ENCODE results near the gene CLIC1.

CLIC1 gene

DNA sequence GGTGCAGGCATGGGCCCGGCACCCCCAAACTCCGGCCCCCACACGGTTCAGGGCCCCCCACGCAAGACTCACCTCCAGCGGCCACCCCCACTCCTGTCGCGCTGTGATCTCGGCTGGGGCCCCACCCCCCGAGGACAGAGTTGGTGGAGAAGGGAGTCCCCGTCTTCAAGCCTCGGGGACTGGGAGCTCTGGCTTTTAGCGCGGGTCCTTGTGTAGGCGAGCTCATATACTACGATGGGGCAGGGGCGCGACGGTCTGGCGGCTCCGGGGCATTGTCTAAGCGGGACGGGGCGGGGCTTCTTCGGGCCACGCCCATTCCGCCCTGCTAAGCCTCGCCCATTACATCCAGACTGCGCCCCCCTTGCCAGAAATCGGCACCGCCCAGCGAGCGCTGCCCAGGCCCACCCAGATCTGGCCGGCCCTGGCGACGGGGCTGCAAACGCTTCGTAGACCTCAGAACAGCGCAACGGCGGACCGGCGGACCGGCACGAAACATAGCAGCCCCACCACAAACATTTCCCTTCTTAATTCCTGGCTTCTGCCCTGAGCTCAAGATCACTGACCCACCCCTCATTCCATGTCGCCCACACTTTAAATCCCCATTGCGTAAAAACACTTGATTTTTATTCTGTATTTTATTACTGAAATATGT is 6.2 kb downstream of the CLIC1 start:
- FAIRE-seq: no peak
- no peak for TF ChIP-seq CTCF (IDR thresholded peaks at IDR 0.05; ENCODE audit: insufficient read depth, missing control alignments)
- DNase-seq (ENCODE audit: insufficient read length, low spot score): no peak

GRCh38 chr6:31729515-31729978 is 6.8 kb downstream of the CLIC1 start:
- TF ChIP-seq CTCF (IDR thresholded peaks at IDR 0.05; ENCODE audit: insufficient read depth, missing control alignments): peak; percentile 75
- peak; percentile 79 for DNase-seq (ENCODE audit: insufficient read length, low spot score)
- no peak for FAIRE-seq

DNA sequence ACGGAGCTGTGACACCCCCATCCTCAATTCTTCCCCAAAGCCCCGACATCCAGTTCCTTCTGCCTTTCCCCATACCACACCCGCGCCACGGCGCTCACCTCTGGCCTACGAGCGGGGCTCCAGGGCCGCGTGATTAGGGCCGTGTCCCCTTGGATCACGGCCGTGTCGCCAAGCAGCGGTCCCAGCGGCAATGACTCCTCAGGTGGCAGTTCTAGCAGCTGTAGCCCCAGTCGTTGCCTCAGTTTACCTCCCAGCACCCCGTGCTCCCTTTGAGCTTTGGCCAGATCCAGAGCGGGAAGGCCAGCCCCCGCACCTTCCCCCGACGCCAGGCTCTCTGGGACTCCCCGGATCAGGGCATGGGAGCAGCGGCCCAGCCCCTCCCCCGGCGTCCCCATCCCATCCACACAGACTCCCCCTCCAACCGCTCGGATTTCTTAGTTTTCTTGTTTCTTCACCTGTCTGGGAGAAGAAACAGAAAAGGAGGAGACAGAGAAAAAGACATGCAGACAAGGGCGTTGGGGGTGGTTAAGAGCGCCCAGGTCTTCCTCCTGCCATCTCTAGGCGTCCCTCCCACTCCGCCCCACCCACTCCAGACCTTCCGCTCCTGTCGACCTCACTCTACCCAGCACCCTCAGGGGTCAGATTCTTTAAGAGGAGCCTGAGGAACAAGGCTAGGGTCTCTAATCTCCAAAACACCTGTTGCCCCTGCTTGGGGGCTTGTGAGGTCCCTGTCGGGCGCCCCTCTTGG is 7.4 kb downstream of the CLIC1 start, which contains the start of gene DDAH2:
Gene DDAH2 (minus strand): TSS at position 533 of the 748 bp plus-strand sequence. CDS start 138 bp downstream, at position 395.
- TF ChIP-seq CTCF (IDR thresholded peaks at IDR 0.05; ENCODE audit: insufficient read depth, missing control alignments): no peak
- FAIRE-seq (no peak), DNase-seq (ENCODE audit: insufficient read length, low spot score) (no peak)

- no peak for FAIRE-seq
- TF ChIP-seq CTCF (IDR thresholded peaks at IDR 0.05; ENCODE audit: insufficient read depth, missing control alignments): no peak
- no peak for DNase-seq (ENCODE audit: insufficient read length, low spot score)
These were observed 8.3 kb downstream of the CLIC1 start for GRCh38 chr6:31727717-31728671.

- no peak for FAIRE-seq
- no peak for DNase-seq (ENCODE audit: insufficient read length, low spot score)
- no peak for TF ChIP-seq CTCF (IDR thresholded peaks at IDR 0.05; ENCODE audit: insufficient read depth, missing control alignments)
These were observed 9.2 kb downstream of the CLIC1 start for GRCh38 chr6:31727034-31727716.

GRCh38 chr6:31725502-31726350 is 10.6 kb downstream of the CLIC1 start:
- DNase-seq (ENCODE audit: insufficient read length, low spot score): no peak
- FAIRE-seq: no peak
- TF ChIP-seq CTCF (IDR thresholded peaks at IDR 0.05; ENCODE audit: insufficient read depth, missing control alignments): no peak
